ENCODE measurements around the gene CDH23. TPM values are rescaled to one million over a fixed set of nuclear protein-coding genes. Genes with fewer than 3 reads are reported as not detected.

The CDH23 gene
- total and polyA plus RNA-seq, 7 donors: 1.00 to 3.8 (median 1.9) TPM

GRCh38 chr10:71790749-71791440, 394.2 kb downstream of the CDH23 start:
- Histone ChIP-seq H3K4me3 (no peak overlapping the region), H3K4me1 (no peaks in the 10 kb centered on the region), H3K36me3 (ENCODE audit: insufficient read depth in 1 of 2, low read depth in 1 of 2) (no peaks in the 10 kb centered on the region), H3K27ac (no peak overlapping the region), H3K9me3 (no peaks in the 10 kb centered on the region), H3K27me3 (ENCODE audit: insufficient read depth in 3 of 3, low read length in 2 of 3) (no peaks in the 10 kb centered on the region)
- ATAC-seq (no peak), DNase-seq (peak in 1 of 2 donors; percentile 39)
- WGBS, 3 donors: 85 to 89% (median 86%) methylated on average over 17 of the region's 17 CpGs
- intact Hi-C loops (cut with DNase I): no loop called here
- TF ChIP-seq CTCF (IDR thresholded peaks at IDR 0.05): no peak

- ATAC-seq: no peak
- no peak overlapping the region for H3K4me3 ChIP-seq
- WGBS, 3 donors: 27 to 49% (median 42%) methylated on average over 2 of the region's 2 CpGs
- H3K4me1 ChIP-seq: no peaks in the 10 kb centered on the region
- no peaks in the 10 kb centered on the region for H3K9me3 ChIP-seq
- TF ChIP-seq CTCF (IDR thresholded peaks at IDR 0.05): no peak
- DNase-seq: peak in 1 of 2 donors; percentile 44
- no peaks in the 10 kb centered on the region for H3K27me3 ChIP-seq (ENCODE audit: insufficient read depth in 3 of 3, low read length in 2 of 3)
- no peak overlapping the region for H3K27ac ChIP-seq
- H3K36me3 ChIP-seq (ENCODE audit: insufficient read depth in 1 of 2, low read depth in 1 of 2): no peaks in the 10 kb centered on the region
- intact Hi-C loops (cut with DNase I): no loop called here
Observed at GRCh38 chr10:71795248-71795647, 398.5 kb downstream of the CDH23 start.

GRCh38 chr10:71796749-71797405, 400.2 kb downstream of the CDH23 start:
- no peaks in the 10 kb centered on the region for H3K9me3 ChIP-seq
- TF ChIP-seq CTCF (IDR thresholded peaks at IDR 0.05): no peak
- no peaks in the 10 kb centered on the region for H3K27me3 ChIP-seq (ENCODE audit: insufficient read depth in 3 of 3, low read length in 2 of 3)
- no peak overlapping the region for H3K4me3 ChIP-seq
- ATAC-seq (no peak), DNase-seq (peak in 1 of 2 donors; percentile 32)
- no peak overlapping the region for H3K27ac ChIP-seq
- no peaks in the 10 kb centered on the region for H3K4me1 ChIP-seq
- WGBS, 3 donors: 84 to 89% (median 87%) methylated on average over 7 of the region's 7 CpGs
- H3K36me3 ChIP-seq (ENCODE audit: insufficient read depth in 1 of 2, low read depth in 1 of 2): no peaks in the 10 kb centered on the region
- intact Hi-C loops (cut with DNase I): no loop called here

- no peaks in the 10 kb centered on the region for H3K4me1 ChIP-seq
- H3K9me3 ChIP-seq: no peaks in the 10 kb centered on the region
- intact Hi-C loops (cut with DNase I): no loop called here
- H3K36me3 ChIP-seq (ENCODE audit: insufficient read depth in 1 of 2, low read depth in 1 of 2): no peaks in the 10 kb centered on the region
- H3K4me3 ChIP-seq: no peak overlapping the region
- no peak for TF ChIP-seq CTCF (IDR thresholded peaks at IDR 0.05)
- DNase-seq (peak in 1 of 2 donors; percentile 49), ATAC-seq (peak in 2 of 4 donors; percentile 8 to 15)
- WGBS, 3 donors: 77 to 80% (median 80%) methylated on average over 10 of the region's 10 CpGs
- H3K27me3 ChIP-seq (ENCODE audit: insufficient read depth in 3 of 3, low read length in 2 of 3): no peaks in the 10 kb centered on the region
- no peak overlapping the region for H3K27ac ChIP-seq
Observed at GRCh38 chr10:71797533-71798307, 401.0 kb downstream of the CDH23 start.

Measured in psoas muscle (tissue), 8 donors.